HG03045 (cell line): Measurements from ENCODE around the gene SFTPD.
"Not testable (repeated sequence)": the region's sequence is repeated elsewhere in the genome, so short reads cannot be mapped to it uniquely, and the experiment has no call there.

ENCODE experiments used
- ATAC-seq: cut with Tn5 transposase; IDR thresholded peaks from one replicate; pipeline ENCODE4 v1.9.1; 2021; ENCODE audit warnings: mild to moderate bottlenecking, moderate library complexity; ENCODE audit not compliant: unreplicated experiment

The SFTPD gene

GRCh38 chr10:79948976-79949722 lies at the start of gene SFTPD:
Gene SFTPD, minus strand, starts transcription at chr10:79949105. Its CDS starts 2,446 bp downstream, at chr10:79946659.
- ATAC-seq = no peak

GRCh38 chr10:79995979-79996634 lies 47.2 kb upstream of the SFTPD start:
- no peak for ATAC-seq

GRCh38 chr10:79994556-79994955 lies 45.7 kb upstream of the SFTPD start:
- ATAC-seq = no peak

GRCh38 chr10:79988199-79988598 lies 39.3 kb upstream of the SFTPD start:
- not testable (repeated sequence) for ATAC-seq

GRCh38 chr10:79986661-79987060 lies 37.8 kb upstream of the SFTPD start:
- not testable (repeated sequence) for ATAC-seq

GRCh38 chr10:79985481-79986072 lies 36.7 kb upstream of the SFTPD start:
- ATAC-seq = no peak

GRCh38 chr10:79984851-79985250 lies 35.9 kb upstream of the SFTPD start:
- peak; percentile 56 for ATAC-seq

- ATAC-seq = no peak
Measured at GRCh38 chr10:79983286-79983909, 34.5 kb upstream of the SFTPD start.

- no peak for ATAC-seq
Measured at GRCh38 chr10:79982861-79983260, 34.0 kb upstream of the SFTPD start.

DNA sequence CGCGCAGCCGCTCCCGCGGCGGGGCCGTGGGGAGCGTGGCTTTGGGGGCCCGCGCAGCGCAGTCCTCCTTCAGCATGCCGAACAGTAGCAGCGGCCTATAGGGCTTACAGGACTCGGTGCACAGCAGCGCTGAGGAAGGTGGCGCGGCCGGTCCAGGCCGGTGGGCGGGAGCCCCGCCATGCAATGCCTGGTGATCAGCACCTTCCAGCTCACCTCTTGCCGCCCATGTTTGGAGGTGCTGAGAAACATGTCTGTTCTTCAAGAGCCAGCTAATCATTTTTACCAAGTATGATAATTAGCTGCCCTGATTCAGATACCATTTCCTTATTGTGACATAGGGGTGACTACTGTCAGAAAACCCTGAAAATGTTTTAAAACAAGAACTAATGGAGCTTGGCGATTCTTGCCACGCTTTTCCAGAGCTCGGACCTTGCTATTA lies 33.5 kb upstream of the SFTPD start:
- no peak for ATAC-seq

GRCh38 chr10:79981450-79982361 lies 32.8 kb upstream of the SFTPD start:
- ATAC-seq = no peak

GRCh38 chr10:79980711-79981110 lies 31.8 kb upstream of the SFTPD start:
- no peak for ATAC-seq

DNA sequence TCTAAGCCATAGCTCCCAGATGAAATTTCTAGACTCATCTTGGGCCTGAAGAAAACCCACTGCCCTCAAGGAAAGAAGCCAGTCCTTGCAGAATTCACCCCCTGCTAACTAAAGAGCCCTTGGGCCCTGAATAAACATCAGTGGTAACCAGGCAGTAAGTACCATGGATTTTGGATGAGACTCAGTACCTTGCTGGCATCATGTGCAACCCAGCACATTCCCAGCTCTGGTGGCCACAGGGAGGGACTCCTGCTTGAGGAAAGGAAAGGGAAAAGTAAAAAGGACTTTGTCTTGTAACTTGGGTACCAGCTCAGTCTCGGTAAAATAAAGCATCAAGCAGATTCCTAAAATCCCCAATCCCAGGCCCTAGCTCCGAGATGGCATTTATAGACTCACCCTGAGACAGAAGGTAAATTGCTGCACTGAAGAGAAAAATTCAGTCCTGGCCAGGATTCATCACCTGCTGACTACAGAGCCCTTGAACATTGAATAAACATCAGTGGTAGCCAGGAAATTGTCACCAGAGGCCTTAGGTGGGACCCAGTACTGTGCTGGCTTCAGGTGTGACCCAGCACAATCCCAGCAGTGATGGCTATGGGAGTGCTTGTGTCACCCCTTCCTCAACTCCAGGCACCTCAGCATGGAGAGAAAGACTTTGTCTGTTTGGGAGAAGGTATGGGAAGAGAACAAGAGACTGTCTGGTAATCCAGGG lies 31.2 kb upstream of the SFTPD start:
- ATAC-seq = no peak

DNA sequence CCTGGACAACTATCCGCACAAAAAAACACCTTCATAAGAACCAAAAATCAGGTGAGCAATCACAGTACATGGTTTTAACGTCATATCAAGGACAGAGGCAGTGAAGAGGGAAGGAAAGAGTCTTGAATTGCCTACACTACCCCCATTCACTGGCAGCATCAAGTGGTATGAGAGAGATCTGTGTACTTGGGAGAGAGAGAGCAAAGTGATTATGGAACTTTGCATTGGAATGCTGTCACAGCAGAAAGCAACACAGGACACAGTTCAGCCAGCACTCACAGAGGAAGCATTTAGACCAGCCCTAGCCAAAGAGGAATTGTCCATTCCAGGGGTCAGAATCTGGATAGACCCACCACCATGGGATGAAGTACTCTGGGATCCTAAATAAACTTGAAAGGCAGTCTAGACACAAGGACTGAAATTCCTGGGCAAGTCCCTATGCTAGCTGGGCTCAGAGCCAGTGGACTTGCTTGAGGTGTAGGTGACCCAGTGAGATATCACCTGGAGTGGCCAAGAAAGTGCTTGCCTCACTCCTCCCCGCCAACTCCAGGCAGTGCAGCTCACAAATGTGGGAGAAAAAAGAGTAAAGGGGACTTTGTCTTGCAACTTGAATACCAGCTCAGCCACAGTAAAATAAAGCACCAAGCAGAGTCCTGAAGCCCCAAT lies 30.5 kb upstream of the SFTPD start:
- no peak for ATAC-seq

GRCh38 chr10:79976999-79977398 lies 28.1 kb upstream of the SFTPD start:
- no peak for ATAC-seq

DNA sequence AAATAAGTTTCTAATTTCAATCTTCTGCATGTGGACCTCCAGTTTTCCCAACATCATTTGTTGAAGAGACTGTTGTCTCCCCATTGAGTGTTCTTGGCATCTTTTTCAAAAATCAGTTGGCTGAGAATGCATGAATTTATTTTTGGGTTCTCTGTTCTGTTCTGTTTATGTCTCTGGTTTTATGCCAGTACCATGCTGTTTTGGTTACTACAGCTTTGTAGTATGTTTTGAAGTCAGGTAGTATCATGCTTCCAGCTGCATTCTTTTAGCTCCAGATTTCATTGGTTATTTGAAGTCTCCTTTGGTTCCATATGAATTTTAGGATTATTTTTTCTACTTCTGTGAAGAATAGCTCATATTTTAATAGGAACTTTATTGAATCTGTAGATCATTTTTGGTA lies 21.2 kb upstream of the SFTPD start:
- ATAC-seq = no peak

GRCh38 chr10:79947787-79948424 lies 999 bp downstream of the SFTPD start:
- no peak for ATAC-seq

GRCh38 chr10:79947083-79947415 lies 1.9 kb downstream of the SFTPD start:
- no peak for ATAC-seq
